GM10847 (cell line): ENCODE measurements around the gene GINS1.

Experiments used
- POLR2A ChIP-seq: IDR thresholded peaks from 2 replicates; pipeline ENCODE4 v1.6.1; 2011; ENCODE audit not compliant: insufficient read length; ENCODE audit errors: extremely low read depth

Gene GINS1

GRCh38 chr20:25408890-25409289, 1.4 kb downstream of the GINS1 start:
- TF ChIP-seq POLR2A, result no peak

- TF ChIP-seq POLR2A, result no peak
These were observed 11.3 kb downstream of the GINS1 start for GRCh38 chr20:25418776-25419175.

- no peak for TF ChIP-seq POLR2A
These were observed 13.6 kb downstream of the GINS1 start for GRCh38 chr20:25421102-25421501.

GRCh38 chr20:25422032-25422431, 14.6 kb downstream of the GINS1 start:
- TF ChIP-seq POLR2A, result no peak

- TF ChIP-seq POLR2A, result no peak
These were observed 17.1 kb downstream of the GINS1 start for GRCh38 chr20:25424536-25424935.

- TF ChIP-seq POLR2A, result no peak
These were observed 29.7 kb downstream of the GINS1 start for GRCh38 chr20:25437153-25437581.

GRCh38 chr20:25439328-25439727, 31.9 kb downstream of the GINS1 start:
- no peak for TF ChIP-seq POLR2A

- no peak for TF ChIP-seq POLR2A
These were observed 37.1 kb downstream of the GINS1 start for GRCh38 chr20:25444556-25444955.

GRCh38 chr20:25447671-25448070, 40.2 kb downstream of the GINS1 start:
- no peak for TF ChIP-seq POLR2A

- no peak for TF ChIP-seq POLR2A
These were observed 44.9 kb downstream of the GINS1 start for GRCh38 chr20:25452333-25452732.

- TF ChIP-seq POLR2A, result no peak
These were observed 45.8 kb downstream of the GINS1 start for GRCh38 chr20:25453035-25453810.

- TF ChIP-seq POLR2A, result no peak
These were observed 46.9 kb downstream of the GINS1 start for GRCh38 chr20:25454153-25454900.

- no peak for TF ChIP-seq POLR2A
These were observed 50.6 kb downstream of the GINS1 start for GRCh38 chr20:25457886-25458680.

GRCh38 chr20:25459111-25459830, 51.8 kb downstream of the GINS1 start:
- TF ChIP-seq POLR2A, result no peak

GRCh38 chr20:25459916-25460535, 52.6 kb downstream of the GINS1 start:
- TF ChIP-seq POLR2A, result no peak
